Right lobe of liver (tissue), 6 donors: Measurements from ENCODE around the gene IL1F10. TPM values are rescaled to one million over a fixed set of nuclear protein-coding genes. Genes with fewer than 3 reads are reported as not detected.
A peak's percentile ranks its signal among the peaks of the same experiment; 100 is the strongest.

Source experiments
- ATAC-seq, 4 donors: fragments of 200-7000 bp; cut with Tn5 transposase; one replicate each; pipeline ENCODE4 v1.9.1; 2020; ENCODE audit warnings: mild to moderate bottlenecking in 4 of 4, moderate library complexity in 4 of 4
- DNase-seq, 3 donors: peaks; one replicate each; pipeline ENCODE4 v3.0.0-alpha.2; 2020
- H3K27ac ChIP-seq, 3 donors: fragments of 200-600 bp; one replicate each; pipeline ENCODE4 v1.8.0; 2022
- H3K27me3 ChIP-seq, 2 donors: fragments of 200-600 bp; one replicate each; pipeline ENCODE4 v1.8.0; 2022
- H3K36me3 ChIP-seq, 4 donors: fragments of 200-600 bp; sonication (generic) in 1 of 4; one replicate each; pipeline versions ENCODE4 v1.5.1 to v1.8.0; 2017 to 2022; ENCODE audit warnings: control low read depth in 1 of 4
- H3K4me1 ChIP-seq, 4 donors: fragments of 200-600 bp; sonication (generic) in 1 of 4; one replicate each; pipeline versions ENCODE4 v1.5.1 to v1.8.0; 2017 to 2022; ENCODE audit warnings: control low read depth in 1 of 4
- H3K4me3 ChIP-seq, 3 donors: fragments of 200-600 bp; one replicate each; pipeline ENCODE4 v1.8.0; 2022
- H3K9me3 ChIP-seq, 4 donors: fragments of 200-600 bp; sonication (generic) in 1 of 4; one replicate each; pipeline versions ENCODE4 v1.5.1 to v1.8.0; 2017 to 2022; ENCODE audit warnings: control low read depth in 1 of 4
- CTCF ChIP-seq, 4 donors: fragments of 200-600 bp in 3 of 4; fragments of 450-650 bp in 1 of 4; IDR thresholded peaks; one replicate each; pipeline versions ENCODE4 v1.5.1 to v1.8.0; 2016 to 2022; ENCODE audit warnings: antibody characterized with exemption in 4 of 4, mild to moderate bottlenecking in 2 of 4
- POLR2A ChIP-seq: fragments of 450-650 bp; IDR thresholded peaks from one replicate; pipeline ENCODE4 v1.6.1; 2017; ENCODE audit warnings: antibody characterized with exemption, mild to moderate bottlenecking
- WGBS: methylation state at CpG from one replicate; pipeline ENCODE4 v1.1.6; 2018; ENCODE audit warnings: low coverage, low lambda C conversion rate; ENCODE audit not compliant: insufficient coverage; ENCODE audit errors: missing lambda C conversion rate; 5-methylcytosine and 5-hydroxymethylcytosine counted together
- intact Hi-C, 2 donors: fragments of 100-400 bp; cut with DNase I; formaldehyde crosslinking; loops; one replicate each; pipeline versions ENCODE4 v1.11.2 to v1.14.1; 2022
- total RNA-seq, 6 experiments: library from RNA; depleted of rRNA in 2 of 6; stranded (reverse); fragments of >200 nt in 2 of 6; fragmentation: NEBNext Ultra II Directional in 3 of 6; extraction: Animal tissue kit (Norgen Biotek cat#: 25700) in 3 of 6; gene quantifications; one replicate each; pipeline versions ENCODE4 v1.1.0 to v1.2.4, GENCODE V29; 2016 to 2023
- donor health status: DM: no; HTN: yes; CAD: no.
- donor health status: DM: no; HTN: no; CAD: no.
- donor health status: DM: no; HTN: no; CAD: no.
- donor health status: DM: no; HTN: yes; CAD: no.
- donor health status: DM: no; HTN: yes; CAD: no.

Gene IL1F10
- total RNA-seq, 6 experiments from 2014 or later: not detected

- Histone ChIP-seq H3K4me3 (no peak overlapping the region), H3K9me3 (no peaks in the 10 kb centered on the region), H3K4me1 (peaks cover 0 to 4% (median 0%) of the 10 kb centered on the region in 4 donors), H3K36me3 (no peaks in the 10 kb centered on the region), H3K27ac (no peak overlapping the region), H3K27me3 (no peaks in the 10 kb centered on the region)
- intact Hi-C loops: no loop called here
- DNase-seq (no peak), ATAC-seq (no peak)
- TF ChIP-seq CTCF (IDR thresholded peaks at IDR 0.05) (no peak), POLR2A (no peak)
- 67% methylated on average over 3 of the region's 10 CpGs for WGBS
Measured at GRCh38 chr2:113116100-113116958, 48.6 kb downstream of the IL1F10 start.

- 79% methylated on average over 7 of the region's 9 CpGs for WGBS
- ATAC-seq: peak in 1 of 4 donors; percentile 24
- no peaks in the 10 kb centered on the region for H3K9me3 ChIP-seq
- no peaks in the 10 kb centered on the region for H3K27me3 ChIP-seq
- TF ChIP-seq POLR2A: no peak
- TF ChIP-seq CTCF (IDR thresholded peaks at IDR 0.05): no peak
- H3K36me3 ChIP-seq: no peaks in the 10 kb centered on the region
- peaks cover 0 to 10% (median 3%) of the 10 kb centered on the region in 4 donors for H3K4me1 ChIP-seq
- H3K27ac ChIP-seq: no peak overlapping the region
- no peak for DNase-seq
- H3K4me3 ChIP-seq: no peak overlapping the region
- intact Hi-C loops: no loop called here
Measured at GRCh38 chr2:113117541-113118262, 49.9 kb downstream of the IL1F10 start.

- WGBS: 100% methylated on average over 2 of the region's 2 CpGs
- Histone ChIP-seq H3K27ac (no peak overlapping the region), H3K4me1 (peaks cover 0 to 16% (median 3%) of the 10 kb centered on the region in 4 donors), H3K4me3 (no peak overlapping the region), H3K36me3 (no peaks in the 10 kb centered on the region), H3K27me3 (no peaks in the 10 kb centered on the region), H3K9me3 (no peaks in the 10 kb centered on the region)
- ATAC-seq (no peak), DNase-seq (no peak)
- intact Hi-C loops: no loop called here
- TF ChIP-seq CTCF (IDR thresholded peaks at IDR 0.05) (no peak), POLR2A (no peak)
Measured at GRCh38 chr2:113118263-113118657, 50.5 kb downstream of the IL1F10 start.

- H3K27me3 ChIP-seq: no peaks in the 10 kb centered on the region
- ATAC-seq (no peak), DNase-seq (no peak)
- no peaks in the 10 kb centered on the region for H3K36me3 ChIP-seq
- H3K9me3 ChIP-seq: no peaks in the 10 kb centered on the region
- peaks cover 0 to 21% (median 6%) of the 10 kb centered on the region in 4 donors for H3K4me1 ChIP-seq
- H3K4me3 ChIP-seq: no peak overlapping the region
- intact Hi-C loops: no loop called here
- H3K27ac ChIP-seq: no peak overlapping the region
- TF ChIP-seq POLR2A (no peak), CTCF (IDR thresholded peaks at IDR 0.05) (no peak)
- WGBS: 88% methylated on average over 2 of the region's 2 CpGs
Measured at GRCh38 chr2:113119111-113119510, 51.3 kb downstream of the IL1F10 start.
